K562 (cell line): ENCODE data around the gene RAB38. TPM values are rescaled to one million over a fixed set of nuclear protein-coding genes. Genes with fewer than 3 reads are reported as not detected.

Source experiments
- ATAC-seq: fragments of 200-7000 bp; cut with Tn5 transposase; 3 replicates; pipeline ENCODE4 v1.9.1; 2020; ENCODE audit warnings: moderate library complexity
- BruUV-seq: library from RNA; stranded (reverse); fragments of 400-500 nt; replicated peaks from 2 replicates; lab custom pipeline; 2021; lab: Mats Ljungman, UMichigan
- CTCF ChIA-PET: fragments of 300-600 bp; formaldehyde crosslinking; extraction: SDS; loops from one replicate; lab custom pipeline; 2021; ENCODE audit warnings: low intra/inter-chr PET ratio; lab: Yijun Ruan, JAX
- POLR2A ChIA-PET: fragments of 300-600, 350-650 bp; sonication (Branson Sonifier 250); formaldehyde crosslinking; extraction: SDS; loops from one replicate; lab custom pipeline; 2021; ENCODE audit warnings: antibody characterized with exemption, inconsistent platforms; lab: Yijun Ruan, JAX
- DNase-seq, 4 experiments: peaks; one replicate each; pipeline versions ENCODE4 v3.0.0 to v3.0.0-alpha.2; 2011 to 2018; ENCODE audit warnings: low spot score in 3 of 4, mixed read lengths in 3 of 4; ENCODE audit errors: extremely low read depth in 1 of 4
- FAIRE-seq: peaks from 2 replicates; lab custom pipeline; 2011; peaks lifted over from hg19 to GRCh38; lab: Jason Lieb, UNC
- H2AFZ ChIP-seq: 2 replicates; pipeline ENCODE4 v1.6.0; 2011; ENCODE audit warnings: low read depth, low read length, control low read depth, inconsistent platforms
- H3K27ac ChIP-seq: fragments of 200-600 bp; 3 replicates; pipeline ENCODE4 v1.8.0; 2011; ENCODE audit warnings: low read depth, mild to moderate bottlenecking, control low read depth, inconsistent platforms, low read length, moderate library complexity, mixed read lengths; ENCODE audit errors: extremely low read depth
- H3K27me3 ChIP-seq, 2 experiments: fragments of 300-600 bp in 1 of 2; 2 replicates in 1 of 2; 3 replicates in 1 of 2; pipeline versions ENCODE4 v1.6.0 to v1.8.0; 2011; ENCODE audit warnings: inconsistent platforms in 2 of 2, low read length in 2 of 2, mild to moderate bottlenecking in 1 of 2, mixed read lengths in 1 of 2, moderate library complexity in 1 of 2; ENCODE audit not compliant: control insufficient read depth in 2 of 2, insufficient read depth in 2 of 2
- H3K36me3 ChIP-seq: fragments of 300-600 bp; 3 replicates; pipeline ENCODE4 v1.8.0; 2011; ENCODE audit warnings: mild to moderate bottlenecking, low read length, inconsistent platforms; ENCODE audit not compliant: control insufficient read depth, insufficient read depth
- H3K4me1 ChIP-seq, 2 experiments: fragments of 200-600 bp in 1 of 2; replicated peaks in 1 of 2; 2 replicates in 1 of 2; 3 replicates in 1 of 2; pipeline versions ENCODE4 v1.5.1 to v1.8.0; 2011; ENCODE audit warnings: inconsistent platforms in 2 of 2, low read length in 2 of 2, mild to moderate bottlenecking in 1 of 2, mixed read lengths in 1 of 2, moderate library complexity in 1 of 2; ENCODE audit not compliant: control insufficient read depth in 2 of 2, insufficient read depth in 2 of 2
- H3K4me2 ChIP-seq: 2 replicates; pipeline ENCODE4 v1.6.1; 2011; ENCODE audit warnings: low read length, control low read depth, inconsistent platforms, mixed read lengths; ENCODE audit not compliant: insufficient read depth
- H3K4me3 ChIP-seq: fragments of 200-600 bp; sonication (generic), shearing (Covaris generic); 2 replicates; pipeline ENCODE4 v1.5.1; 2016; ENCODE audit warnings: control low read depth, inconsistent platforms
- H3K79me2 ChIP-seq: fragments of 200-600 bp; 3 replicates; pipeline ENCODE4 v1.8.0; 2011; ENCODE audit warnings: low read length, inconsistent platforms; ENCODE audit not compliant: control insufficient read depth, insufficient read depth
- H3K9ac ChIP-seq, 2 experiments: 2 replicates each; pipeline versions ENCODE4 v1.6.0 to v1.6.1; 2011; ENCODE audit warnings: low read depth in 2 of 2, low read length in 2 of 2, control low read depth in 1 of 2, inconsistent platforms in 1 of 2, mild to moderate bottlenecking in 1 of 2, mixed read lengths in 1 of 2; ENCODE audit not compliant: insufficient read depth in 1 of 2
- H3K9me1 ChIP-seq: one replicate; pipeline ENCODE4 v1.6.0; 2011; ENCODE audit warnings: inconsistent platforms, mild to moderate bottlenecking, low read length, moderate library complexity; ENCODE audit not compliant: control insufficient read depth, insufficient read depth
- H3K9me3 ChIP-seq: replicated peaks from 2 replicates; pipeline ENCODE4 v1.5.1; 2011; ENCODE audit warnings: low read depth, low read length, inconsistent platforms; ENCODE audit not compliant: control insufficient read depth, insufficient read depth
- H4K20me1 ChIP-seq: replicated peaks from 2 replicates; pipeline ENCODE4 v1.6.1; 2011; ENCODE audit warnings: low read length, inconsistent platforms, mixed read lengths; ENCODE audit not compliant: control insufficient read depth, insufficient read depth
- BHLHE40 ChIP-seq: IDR thresholded peaks from 2 replicates; pipeline ENCODE4 v1.6.1; 2011; ENCODE audit warnings: low read length, improper control_type of control experiment
- FUS ChIP-seq: fragments of 200-400 bp; formaldehyde crosslinking; optimal IDR thresholded peaks from 2 replicates; pipeline ENCODE3; 2017; ENCODE audit warnings: low read depth, low read length
- GTF2A2 ChIP-seq: IDR thresholded peaks from 2 replicates; pipeline ENCODE4 v1.6.1; 2016; ENCODE audit warnings: mild to moderate bottlenecking, missing genetic modification characterization, missing compliant biosample characterization
- HCFC1 ChIP-seq: IDR thresholded peaks from 2 replicates; pipeline ENCODE4 v1.6.1; 2012; ENCODE audit warnings: low read depth, low read length, improper control_type of control experiment
- MXI1 ChIP-seq: IDR thresholded peaks from 2 replicates; pipeline ENCODE4 v1.6.1; 2011; ENCODE audit warnings: low read depth, mild to moderate bottlenecking, improper control_type of control experiment, low read length
- TCF7 ChIP-seq: sonication (generic); IDR thresholded peaks from 2 replicates; pipeline ENCODE4 v1.6.1; 2016; ENCODE audit warnings: antibody characterized with exemption, borderline replicate concordance
- TCFL5 ChIP-seq: fragments of 250-450 bp; sonication (Bioruptor Pico); conservative IDR thresholded peaks from 2 replicates; pipeline ENCODE4 v1.6.1; 2021; ENCODE audit warnings: mild to moderate bottlenecking, moderate library complexity, matching md5 sums
- ZNF717 ChIP-seq: fragments of 250-450 bp; sonication (Bioruptor Pico); IDR thresholded peaks from 2 replicates; pipeline ENCODE4 v1.5.0; 2021
- in situ Hi-C: fragments of 300-500 bp; cut with MboI; formaldehyde crosslinking; loops from 4 replicates; pipeline ENCODE4 v1.15.0; 2018; ENCODE audit warnings: inconsistent platforms, mixed read lengths
- intact Hi-C: fragments of 100-400 bp; cut with micrococcal nuclease; formaldehyde crosslinking; loops from 2 replicates; pipeline ENCODE4 v1.14.2; 2022
- polyA plus RNA-seq, 8 experiments: library from polyadenylated mRNA; depleted of rRNA in 4 of 8; stranded (reverse) in 5 of 8; unstranded in 3 of 8; fragments of >200 nt; fragmentation: Nextera tagmentation in 2 of 8; fragmentation: Illumina TruSeq in 1 of 8; extraction: Ambion mirVana in 2 of 8; extraction: Trizol in 1 of 8; gene quantifications; 2 replicates each; pipeline versions ENCODE4 v1.2.1 to v1.2.3, GENCODE V29; 2011 to 2014; ENCODE audit warnings: inconsistent platforms in 1 of 8, missing spikeins in 1 of 8
- total RNA-seq, 7 experiments: library from RNA; depleted of rRNA in 6 of 7; stranded (reverse); fragments of >200 nt in 6 of 7; fragmentation: Illumina TruSeq in 2 of 7; extraction: Trizol in 2 of 7; gene quantifications; 2 replicates each; pipeline versions ENCODE4 v1.2.1 to v1.2.3, GENCODE V29; 2011 to 2021; ENCODE audit warnings: low replicate concordance in 1 of 7
- TF ChIP-seq, protein P1 (sequence below): IDR thresholded peaks from 3 replicates; pipeline ENCODE4 v1.6.1; 2011; ENCODE audit warnings: borderline replicate concordance, mild to moderate bottlenecking, moderate library complexity; ENCODE audit not compliant: insufficient read length; ENCODE audit errors: extremely low read depth
- TF ChIP-seq, protein P2 (sequence below): fragments of 450-650 bp; IDR thresholded peaks from 2 replicates; pipeline ENCODE4 v1.6.1; 2016; ENCODE audit warnings: low read depth, mild to moderate bottlenecking, moderate library complexity

Gene RAB38
- total and polyA plus RNA-seq, 9 of the 15 experiments (the other 6 are each of a cell fraction or from before 2014, with no cell fraction given): 0.59 to 2.9 (median 2.2) TPM

DNA sequence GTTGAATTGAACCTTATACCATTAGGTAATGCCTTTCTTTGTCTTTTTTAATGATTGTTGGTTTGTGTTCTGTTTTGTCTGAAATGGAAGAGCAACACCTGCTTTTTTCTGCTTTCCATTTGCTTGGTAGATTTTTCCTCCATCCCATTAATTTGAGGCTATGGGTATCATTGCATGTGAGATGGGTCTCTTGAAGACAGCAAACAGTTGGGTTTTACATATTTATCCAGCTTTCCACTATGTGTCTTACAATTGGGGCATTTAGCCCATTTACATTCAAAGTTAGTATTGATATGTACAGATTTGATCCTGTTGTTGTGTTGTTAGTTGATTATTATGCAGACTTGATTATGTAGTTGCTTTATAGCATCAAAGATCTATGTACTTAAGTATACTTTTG lies 21.1 kb upstream of the RAB38 start:
- TF ChIP-seq ZNF717: no peak
- no peak for TF ChIP-seq MXI1
- TF ChIP-seq, protein P1, sequence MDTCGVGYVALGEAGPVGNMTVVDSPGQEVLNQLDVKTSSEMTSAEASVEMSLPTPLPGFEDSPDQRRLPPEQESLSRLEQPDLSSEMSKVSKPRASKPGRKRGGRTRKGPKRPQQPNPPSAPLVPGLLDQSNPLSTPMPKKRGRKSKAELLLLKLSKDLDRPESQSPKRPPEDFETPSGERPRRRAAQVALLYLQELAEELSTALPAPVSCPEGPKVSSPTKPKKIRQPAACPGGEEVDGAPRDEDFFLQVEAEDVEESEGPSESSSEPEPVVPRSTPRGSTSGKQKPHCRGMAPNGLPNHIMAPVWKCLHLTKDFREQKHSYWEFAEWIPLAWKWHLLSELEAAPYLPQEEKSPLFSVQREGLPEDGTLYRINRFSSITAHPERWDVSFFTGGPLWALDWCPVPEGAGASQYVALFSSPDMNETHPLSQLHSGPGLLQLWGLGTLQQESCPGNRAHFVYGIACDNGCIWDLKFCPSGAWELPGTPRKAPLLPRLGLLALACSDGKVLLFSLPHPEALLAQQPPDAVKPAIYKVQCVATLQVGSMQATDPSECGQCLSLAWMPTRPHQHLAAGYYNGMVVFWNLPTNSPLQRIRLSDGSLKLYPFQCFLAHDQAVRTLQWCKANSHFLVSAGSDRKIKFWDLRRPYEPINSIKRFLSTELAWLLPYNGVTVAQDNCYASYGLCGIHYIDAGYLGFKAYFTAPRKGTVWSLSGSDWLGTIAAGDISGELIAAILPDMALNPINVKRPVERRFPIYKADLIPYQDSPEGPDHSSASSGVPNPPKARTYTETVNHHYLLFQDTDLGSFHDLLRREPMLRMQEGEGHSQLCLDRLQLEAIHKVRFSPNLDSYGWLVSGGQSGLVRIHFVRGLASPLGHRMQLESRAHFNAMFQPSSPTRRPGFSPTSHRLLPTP: no peak
- no peak for TF ChIP-seq HCFC1
- TF ChIP-seq BHLHE40: no peak
- TF ChIP-seq GTF2A2 (tag): no peak
- TF ChIP-seq, protein P2, sequence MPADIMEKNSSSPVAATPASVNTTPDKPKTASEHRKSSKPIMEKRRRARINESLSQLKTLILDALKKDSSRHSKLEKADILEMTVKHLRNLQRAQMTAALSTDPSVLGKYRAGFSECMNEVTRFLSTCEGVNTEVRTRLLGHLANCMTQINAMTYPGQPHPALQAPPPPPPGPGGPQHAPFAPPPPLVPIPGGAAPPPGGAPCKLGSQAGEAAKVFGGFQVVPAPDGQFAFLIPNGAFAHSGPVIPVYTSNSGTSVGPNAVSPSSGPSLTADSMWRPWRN: no peak
- no peak for TF ChIP-seq FUS
- no peak for TF ChIP-seq TCFL5 (CRISPR knock-in tag)
- TF ChIP-seq TCF7: no peak
- no peaks in the 10 kb centered on the region for H3K27me3 ChIP-seq
- no peak overlapping the region for H2AFZ ChIP-seq
- no peaks in the 10 kb centered on the region for H4K20me1 ChIP-seq
- no peak overlapping the region for H3K4me3 ChIP-seq
- CTCF ChIA-PET: no interaction called here
- no TSS peak for BruUV-seq
- intact Hi-C loops: no loop called here
- no peak overlapping the region for H3K4me2 ChIP-seq
- no peak for ATAC-seq
- no peak overlapping the region for H3K9ac ChIP-seq
- POLR2A ChIA-PET: no interaction called here
- no peak overlapping the region for H3K27ac ChIP-seq
- H3K9me3 ChIP-seq: no peaks in the 10 kb centered on the region
- in situ Hi-C loops: no loop called here
- DNase-seq: no peak
- H3K9me1 ChIP-seq: no peaks in the 10 kb centered on the region
- FAIRE-seq: no peak
- no peaks in the 10 kb centered on the region for H3K36me3 ChIP-seq
- H3K79me2 ChIP-seq: no peaks in the 10 kb centered on the region
- H3K4me1 ChIP-seq: no peaks in the 10 kb centered on the region
